Smooth muscle cell (in vitro differentiated cells): ENCODE measurements around the gene IL1RAPL1. TPM values are rescaled to one million over a fixed set of nuclear protein-coding genes. Genes with fewer than 3 reads are reported as not detected.

Experiments
- DNase-seq: peaks from one replicate; lab custom pipeline; 2025; ENCODE audit not compliant: unreplicated experiment; lab: John Stamatoyannopoulos, UW
- H2AFZ ChIP-seq: fragments of 200-600 bp; sonication (generic); 2 replicates; pipeline ENCODE4 v1.6.0; 2016; ENCODE audit warnings: antibody characterized with exemption, low read depth, mild to moderate bottlenecking
- H3F3A ChIP-seq: fragments of 200-600 bp; sonication (generic); 2 replicates; pipeline ENCODE4 v1.6.0; 2017; ENCODE audit warnings: antibody characterized with exemption, low read depth
- H3K27ac ChIP-seq: fragments of 200-600 bp; sonication (generic); 2 replicates; pipeline ENCODE4 v1.5.1; 2016; ENCODE audit warnings: low read depth, mild to moderate bottlenecking
- H3K27me3 ChIP-seq: fragments of 200-600 bp; sonication (generic); 2 replicates; pipeline ENCODE4 v1.6.1; 2016; ENCODE audit warnings: low read depth, mild to moderate bottlenecking
- H3K36me3 ChIP-seq: fragments of 200-600 bp; sonication (generic); 2 replicates; pipeline ENCODE4 v1.5.1; 2016; ENCODE audit warnings: low read depth
- H3K4me1 ChIP-seq: fragments of 200-600 bp; sonication (generic); 2 replicates; pipeline ENCODE4 v1.5.1; 2016; ENCODE audit warnings: low read depth
- H3K4me2 ChIP-seq: fragments of 200-600 bp; sonication (generic); 2 replicates; pipeline ENCODE4 v1.6.0; 2016; ENCODE audit warnings: mild to moderate bottlenecking
- H3K4me3 ChIP-seq: fragments of 200-600 bp; sonication (generic); 2 replicates; pipeline ENCODE4 v1.5.1; 2016; ENCODE audit warnings: mild to moderate bottlenecking
- H3K79me2 ChIP-seq: fragments of 200-600 bp; sonication (generic); 2 replicates; pipeline ENCODE4 v1.6.0; 2016; ENCODE audit warnings: low read depth, mild to moderate bottlenecking
- H3K9ac ChIP-seq: fragments of 200-600 bp; sonication (generic); 2 replicates; pipeline ENCODE4 v1.6.0; 2016; ENCODE audit warnings: low read depth
- H3K9me3 ChIP-seq: fragments of 200-600 bp; sonication (generic); replicated peaks from 2 replicates; pipeline ENCODE4 v1.5.1; 2016; ENCODE audit warnings: low read depth
- H4K20me1 ChIP-seq: fragments of 200-600 bp; sonication (generic); 2 replicates; pipeline ENCODE4 v1.6.0; 2016; ENCODE audit warnings: low read depth
- WGBS: methylation state at CpG from one replicate; pipeline ENCODE4 v1.1.7; 2016; ENCODE audit warnings: low lambda C conversion rate; 5-methylcytosine and 5-hydroxymethylcytosine counted together
- polyA plus RNA-seq: library from polyadenylated mRNA; unstranded; fragments of >200 nt; fragmentation: Nextera tagmentation; extraction: Ambion mirVana; gene quantifications from 2 replicates; pipeline ENCODE4 v1.2.1, GENCODE V29; 2016
- total RNA-seq: library from RNA; depleted of rRNA; stranded (reverse); fragments of >200 nt; gene quantifications from 2 replicates; pipeline ENCODE4 v1.2.3, GENCODE V29; 2014
- TF ChIP-seq, protein P1 (sequence below): fragments of 200-600 bp; sonication (generic); IDR thresholded peaks from 2 replicates; pipeline ENCODE4 v1.5.1; 2017; ENCODE audit warnings: borderline replicate concordance, mild to moderate bottlenecking, antibody characterized with exemption; ENCODE audit not compliant: insufficient read depth, poor library complexity, severe bottlenecking

Gene IL1RAPL1
- total and polyA plus RNA-seq, 2 experiments from 2014 or later = 0.04 TPM; not detected in 1

- WGBS = 67% methylated on average over 1 of the region's 1 CpG
- H3K27me3 ChIP-seq = no peaks in the 10 kb centered on the region
- TF ChIP-seq, protein P1, sequence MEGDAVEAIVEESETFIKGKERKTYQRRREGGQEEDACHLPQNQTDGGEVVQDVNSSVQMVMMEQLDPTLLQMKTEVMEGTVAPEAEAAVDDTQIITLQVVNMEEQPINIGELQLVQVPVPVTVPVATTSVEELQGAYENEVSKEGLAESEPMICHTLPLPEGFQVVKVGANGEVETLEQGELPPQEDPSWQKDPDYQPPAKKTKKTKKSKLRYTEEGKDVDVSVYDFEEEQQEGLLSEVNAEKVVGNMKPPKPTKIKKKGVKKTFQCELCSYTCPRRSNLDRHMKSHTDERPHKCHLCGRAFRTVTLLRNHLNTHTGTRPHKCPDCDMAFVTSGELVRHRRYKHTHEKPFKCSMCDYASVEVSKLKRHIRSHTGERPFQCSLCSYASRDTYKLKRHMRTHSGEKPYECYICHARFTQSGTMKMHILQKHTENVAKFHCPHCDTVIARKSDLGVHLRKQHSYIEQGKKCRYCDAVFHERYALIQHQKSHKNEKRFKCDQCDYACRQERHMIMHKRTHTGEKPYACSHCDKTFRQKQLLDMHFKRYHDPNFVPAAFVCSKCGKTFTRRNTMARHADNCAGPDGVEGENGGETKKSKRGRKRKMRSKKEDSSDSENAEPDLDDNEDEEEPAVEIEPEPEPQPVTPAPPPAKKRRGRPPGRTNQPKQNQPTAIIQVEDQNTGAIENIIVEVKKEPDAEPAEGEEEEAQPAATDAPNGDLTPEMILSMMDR = no peak
Observed at GRCh38 chrX:29560065-29560464, 972.8 kb downstream of the IL1RAPL1 start.

DNA sequence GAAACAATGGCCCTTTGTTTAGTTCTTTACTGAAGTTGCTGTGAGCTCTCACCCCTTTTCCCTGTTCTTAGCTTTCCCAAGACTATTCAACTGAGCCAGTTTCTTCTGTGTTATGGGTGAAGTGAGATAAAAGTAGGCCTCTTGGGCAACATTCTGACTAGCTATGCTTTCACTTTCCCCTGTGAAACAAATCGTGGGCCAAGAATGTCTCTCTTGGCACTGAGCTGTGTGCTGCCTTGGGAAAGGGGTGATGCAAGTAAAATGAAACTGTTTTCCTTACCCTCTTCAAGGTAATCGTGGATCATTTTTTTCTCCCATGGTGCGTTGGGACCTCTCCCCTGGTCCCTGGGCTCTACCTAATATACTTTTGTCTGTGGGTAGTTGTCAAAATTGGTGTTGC lies 974.2 kb downstream of the IL1RAPL1 start:
- WGBS = 74% methylated on average over 3 of the region's 3 CpGs
- H3K4me1 ChIP-seq = no peaks in the 10 kb centered on the region
- no peak overlapping the region for H2AFZ ChIP-seq
- H3K27ac ChIP-seq = no peak overlapping the region
- no peaks in the 10 kb centered on the region for H3K36me3 ChIP-seq
- TF ChIP-seq, protein P1 = no peak
- no peak overlapping the region for H3K9ac ChIP-seq
- no peaks in the 10 kb centered on the region for H3K9me3 ChIP-seq
- DNase-seq = no peak
- H4K20me1 ChIP-seq = no peaks in the 10 kb centered on the region
- no peaks in the 10 kb centered on the region for H3F3A ChIP-seq
- H3K4me3 ChIP-seq = no peak overlapping the region
- H3K79me2 ChIP-seq = no peaks in the 10 kb centered on the region
- H3K4me2 ChIP-seq = no peak overlapping the region
- H3K27me3 ChIP-seq = no peaks in the 10 kb centered on the region

More at GRCh38 chrX:29560065-29560464, 972.8 kb downstream of the IL1RAPL1 start:
- no peaks in the 10 kb centered on the region for H3K79me2 ChIP-seq
- DNase-seq = no peak
- no peak overlapping the region for H3K9ac ChIP-seq
- H4K20me1 ChIP-seq = no peaks in the 10 kb centered on the region
- H3K27ac ChIP-seq = no peak overlapping the region
- H3K4me2 ChIP-seq = no peak overlapping the region
- H2AFZ ChIP-seq = no peak overlapping the region
- H3F3A ChIP-seq = no peaks in the 10 kb centered on the region
- no peaks in the 10 kb centered on the region for H3K9me3 ChIP-seq
- H3K4me3 ChIP-seq = no peak overlapping the region
- no peaks in the 10 kb centered on the region for H3K36me3 ChIP-seq
- no peaks in the 10 kb centered on the region for H3K4me1 ChIP-seq

- H3K27me3 ChIP-seq = no peaks in the 10 kb centered on the region
- H3K4me3 ChIP-seq = no peak overlapping the region
- no peak overlapping the region for H2AFZ ChIP-seq
- H3K9ac ChIP-seq = no peak overlapping the region
- H3K4me1 ChIP-seq = no peaks in the 10 kb centered on the region
- H3K79me2 ChIP-seq = no peaks in the 10 kb centered on the region
- H3K27ac ChIP-seq = no peak overlapping the region
- TF ChIP-seq, protein P1 = no peak
- no peaks in the 10 kb centered on the region for H3K36me3 ChIP-seq
- H3K4me2 ChIP-seq = no peak overlapping the region
- 82% methylated on average over 4 of the region's 4 CpGs for WGBS
- no peaks in the 10 kb centered on the region for H4K20me1 ChIP-seq
- no peak for DNase-seq
- H3F3A ChIP-seq = no peaks in the 10 kb centered on the region
- no peaks in the 10 kb centered on the region for H3K9me3 ChIP-seq
Observed at GRCh38 chrX:29580560-29580959, 993.3 kb downstream of the IL1RAPL1 start.

- Histone ChIP-seq H3K9ac (no peak overlapping the region), H2AFZ (no peak overlapping the region), H4K20me1 (no peaks in the 10 kb centered on the region), H3K79me2 (no peaks in the 10 kb centered on the region), H3K27ac (no peak overlapping the region), H3K27me3 (no peaks in the 10 kb centered on the region), H3K4me2 (no peak overlapping the region), H3K4me1 (no peaks in the 10 kb centered on the region), H3K9me3 (no peaks in the 10 kb centered on the region), H3K36me3 (no peaks in the 10 kb centered on the region), H3K4me3 (no peak overlapping the region), H3F3A (no peaks in the 10 kb centered on the region)
- TF ChIP-seq, protein P1 = no peak
- no peak for DNase-seq
- 71% methylated on average over 2 of the region's 2 CpGs for WGBS
Observed at GRCh38 chrX:29581223-29581622, 994.0 kb downstream of the IL1RAPL1 start.
